ENCODE data around the gene ZNF653.
A peak's percentile ranks its signal among the peaks of the same experiment; 100 is the strongest.

ZNF653 gene

DNA sequence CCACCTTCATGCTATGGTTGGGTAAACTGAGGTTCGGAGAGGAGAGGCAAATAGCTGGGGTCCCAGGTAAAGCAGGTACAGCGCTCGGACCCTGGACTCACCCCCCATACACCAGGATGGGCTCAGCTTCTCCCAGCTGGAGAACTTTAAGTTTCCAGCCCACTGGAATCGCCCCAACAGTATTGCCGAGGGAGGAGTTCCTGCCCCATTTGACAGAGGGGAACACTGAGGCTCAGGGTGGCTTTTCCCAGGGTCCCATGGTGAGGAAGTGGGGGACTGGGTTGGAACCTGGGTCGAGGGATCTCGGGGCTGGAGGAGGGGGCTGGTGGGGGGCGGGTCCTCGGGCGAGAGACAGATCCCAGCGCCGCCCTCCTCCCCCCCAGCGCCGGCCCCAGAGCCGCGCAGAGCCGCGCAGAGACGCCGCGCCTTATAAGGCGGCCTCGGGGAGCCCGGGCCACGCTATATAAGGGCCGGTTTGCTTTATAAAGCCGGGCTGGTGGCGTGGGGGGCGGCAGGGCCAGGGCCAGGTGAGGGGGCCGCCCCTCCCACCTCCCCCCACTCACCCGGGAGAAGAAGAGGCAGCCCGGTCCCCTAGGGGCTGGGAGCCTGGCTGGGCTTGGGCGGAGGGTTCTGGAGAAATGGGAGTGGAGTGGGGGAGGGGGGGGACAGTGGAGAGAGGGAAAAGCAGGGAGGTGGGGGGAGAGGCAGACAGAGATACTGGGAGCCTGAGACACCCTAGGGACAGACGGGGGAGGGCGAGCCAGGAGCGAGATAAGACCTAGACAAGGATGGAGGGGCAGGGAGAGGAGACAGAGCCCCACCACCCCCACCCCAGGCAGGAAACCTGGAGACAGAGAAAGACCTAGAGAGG is 34.1 kb upstream of the ZNF653 start:
- Histone ChIP-seq H3K9me3 (replicated peaks; ENCODE audit: low read length) (no peaks in the 10 kb centered on the region), H3K4me2 (ENCODE audit: low read length) (no peak overlapping the region), H3K36me3 (ENCODE audit: insufficient read depth, low read length) (no peaks in the 10 kb centered on the region), H3K27me3 (ENCODE audit: control insufficient read depth, insufficient read depth, low read length) (peaks cover 22% of the 10 kb centered on the region), H3K4me3 (ENCODE audit: low read length) (no peak overlapping the region), H3K9ac (ENCODE audit: low read depth, low read length) (no peak overlapping the region), H3K4me1 (ENCODE audit: control insufficient read depth, insufficient read depth, low read length) (peaks cover 6% of the 10 kb centered on the region)

- Histone ChIP-seq H3K4me1 (ENCODE audit: control insufficient read depth, insufficient read depth, low read length) (peaks cover 6% of the 10 kb centered on the region), H3K4me2 (ENCODE audit: low read length) (peak within 1 kb of the TSS; percentile 12), H3K4me3 (ENCODE audit: low read length) (no peak within 1 kb of the TSS), H3K9ac (ENCODE audit: low read depth, low read length) (no peak within 1 kb of the TSS), H3K36me3 (ENCODE audit: insufficient read depth, low read length) (no peaks in the 10 kb centered on the region), H3K9me3 (replicated peaks; ENCODE audit: low read length) (no peaks in the 10 kb centered on the region), H3K27me3 (ENCODE audit: control insufficient read depth, insufficient read depth, low read length) (peaks cover 22% of the 10 kb centered on the region)
Observed at GRCh38 chr19:11538232-11539036, 32.8 kb upstream of the ZNF653 start, which contains the start of gene CNN1. Gene CNN1, plus strand, starts transcription at chr19:11538851. Its CDS starts 77 bp downstream, at chr19:11538928.

- Histone ChIP-seq H3K9me3 (replicated peaks; ENCODE audit: low read length) (no peaks in the 10 kb centered on the region), H3K4me2 (ENCODE audit: low read length) (peak overlapping the region; percentile 81), H3K9ac (ENCODE audit: low read depth, low read length) (peak overlapping the region; percentile 61), H3K36me3 (ENCODE audit: insufficient read depth, low read length) (no peaks in the 10 kb centered on the region), H3K27me3 (ENCODE audit: control insufficient read depth, insufficient read depth, low read length) (peaks cover 19% of the 10 kb centered on the region), H3K4me3 (ENCODE audit: low read length) (peak overlapping the region; percentile 60), H3K4me1 (ENCODE audit: control insufficient read depth, insufficient read depth, low read length) (peaks cover 22% of the 10 kb centered on the region)
Observed at GRCh38 chr19:11535792-11536595, 30.4 kb upstream of the ZNF653 start.

DNA sequence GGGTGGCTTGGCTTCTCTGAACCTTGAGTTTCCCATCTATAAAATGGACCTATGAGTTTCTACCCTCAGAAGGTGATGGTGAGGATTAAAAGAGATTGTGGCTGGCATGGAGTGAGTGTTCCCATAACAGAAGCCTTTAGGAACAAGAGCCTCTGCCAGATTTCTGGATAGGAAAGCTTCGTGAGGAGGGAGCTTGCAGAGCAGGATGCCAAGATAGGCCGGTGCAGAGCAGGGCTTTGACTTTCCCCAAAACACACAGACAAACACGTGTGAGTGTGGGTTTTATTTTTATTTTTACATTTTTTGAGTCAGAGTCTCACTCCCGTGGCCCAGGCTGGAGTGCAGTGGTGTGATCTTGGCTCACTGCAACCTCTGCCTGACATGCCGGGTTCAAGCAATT is 29.3 kb upstream of the ZNF653 start:
- Histone ChIP-seq H3K4me3 (ENCODE audit: low read length) (no peak overlapping the region), H3K27me3 (ENCODE audit: control insufficient read depth, insufficient read depth, low read length) (peaks cover 10% of the 10 kb centered on the region), H3K36me3 (ENCODE audit: insufficient read depth, low read length) (no peaks in the 10 kb centered on the region), H3K9me3 (replicated peaks; ENCODE audit: low read length) (no peaks in the 10 kb centered on the region), H3K4me2 (ENCODE audit: low read length) (no peak overlapping the region), H3K9ac (ENCODE audit: low read depth, low read length) (no peak overlapping the region), H3K4me1 (ENCODE audit: control insufficient read depth, insufficient read depth, low read length) (peaks cover 22% of the 10 kb centered on the region)

GRCh38 chr19:11534538-11534937 is 28.9 kb upstream of the ZNF653 start:
- Histone ChIP-seq H3K36me3 (ENCODE audit: insufficient read depth, low read length) (no peaks in the 10 kb centered on the region), H3K4me3 (ENCODE audit: low read length) (no peak overlapping the region), H3K27me3 (ENCODE audit: control insufficient read depth, insufficient read depth, low read length) (peaks cover 9% of the 10 kb centered on the region), H3K9ac (ENCODE audit: low read depth, low read length) (no peak overlapping the region), H3K9me3 (replicated peaks; ENCODE audit: low read length) (no peaks in the 10 kb centered on the region), H3K4me2 (ENCODE audit: low read length) (no peak overlapping the region), H3K4me1 (ENCODE audit: control insufficient read depth, insufficient read depth, low read length) (peaks cover 22% of the 10 kb centered on the region)

DNA sequence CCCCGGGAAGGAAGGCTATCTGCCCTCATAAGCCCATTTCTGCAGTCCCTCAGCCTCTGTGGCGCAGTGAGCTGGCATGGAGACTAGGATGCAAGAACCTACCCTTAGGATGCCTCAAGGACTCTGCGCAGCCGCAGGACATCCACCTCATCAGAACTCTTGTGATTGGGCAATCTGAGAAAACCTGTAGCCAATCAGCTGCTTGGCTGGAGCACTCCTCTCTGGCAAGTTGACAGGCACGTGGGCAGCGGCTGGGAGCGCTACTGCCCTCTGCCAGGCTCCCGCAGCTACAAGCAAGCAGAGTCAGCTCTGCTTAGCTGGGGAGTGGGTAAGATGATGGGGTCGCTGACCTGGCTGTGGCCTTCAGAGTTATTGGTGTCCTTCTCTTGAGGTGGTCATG is 24.8 kb upstream of the ZNF653 start:
- Histone ChIP-seq H3K36me3 (ENCODE audit: insufficient read depth, low read length) (no peaks in the 10 kb centered on the region), H3K4me1 (ENCODE audit: control insufficient read depth, insufficient read depth, low read length) (peaks cover 22% of the 10 kb centered on the region)

DNA sequence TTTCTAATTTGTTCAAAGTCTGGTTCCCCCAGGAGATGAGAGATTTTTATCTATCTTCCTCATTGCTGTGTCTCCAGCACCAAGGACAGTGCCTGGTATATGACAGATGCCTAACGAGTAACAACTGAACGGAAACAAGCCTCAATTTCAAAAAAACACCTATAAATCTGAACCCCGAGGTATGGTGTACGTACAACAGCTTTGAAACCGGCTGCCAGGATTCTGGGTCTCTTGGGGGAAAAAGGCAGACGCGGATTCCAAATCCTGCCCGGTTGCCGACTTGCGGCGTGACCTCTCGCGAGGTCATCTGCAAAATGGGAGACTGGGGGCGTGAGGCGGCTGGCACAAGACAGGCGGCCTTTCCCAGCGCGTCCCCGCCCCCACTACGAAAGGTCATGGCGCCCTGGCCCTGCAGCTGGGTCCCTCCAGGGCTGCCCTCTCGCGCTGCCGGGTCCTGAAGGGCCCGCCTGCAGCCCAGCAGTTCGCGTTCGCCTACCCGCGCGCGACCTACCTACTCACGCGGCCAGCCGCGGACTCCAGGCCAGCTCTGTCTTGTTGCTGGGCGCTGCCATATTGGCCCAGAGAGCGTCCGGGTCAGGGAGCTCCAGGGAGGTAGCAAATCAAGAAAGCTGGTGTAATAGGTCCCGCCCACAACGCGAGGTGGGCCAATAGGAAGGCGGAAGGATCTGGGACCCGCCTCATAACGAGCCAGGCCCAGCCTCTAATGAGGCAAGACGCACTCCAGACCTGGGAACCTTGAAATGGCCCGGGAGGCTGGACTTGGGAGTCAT is 23.1 kb upstream of the ZNF653 start, which contains the start of gene ECSIT:
Gene ECSIT (minus strand): TSS at position 584 of the 791 bp plus-strand sequence. CDS start 9,964 bp downstream, outside the sequence.
- Histone ChIP-seq H3K4me2 (ENCODE audit: low read length) (peak within 1 kb of the TSS; percentile 81), H3K27me3 (ENCODE audit: control insufficient read depth, insufficient read depth, low read length) (no peaks in the 10 kb centered on the region), H3K4me3 (ENCODE audit: low read length) (peak within 1 kb of the TSS; percentile 80), H3K36me3 (ENCODE audit: insufficient read depth, low read length) (no peaks in the 10 kb centered on the region), H3K9ac (ENCODE audit: low read depth, low read length) (peak within 1 kb of the TSS; percentile 81), H3K4me1 (ENCODE audit: control insufficient read depth, insufficient read depth, low read length) (peaks cover 21% of the 10 kb centered on the region), H3K9me3 (replicated peaks; ENCODE audit: low read length) (no peaks in the 10 kb centered on the region)

More for the DNA sequence above, 24.8 kb upstream of the ZNF653 start:
- no peaks in the 10 kb centered on the region for H3K27me3 ChIP-seq (ENCODE audit: control insufficient read depth, insufficient read depth, low read length)
- no peak overlapping the region for H3K9ac ChIP-seq (ENCODE audit: low read depth, low read length)
- H3K9me3 ChIP-seq (replicated peaks; ENCODE audit: low read length), result no peaks in the 10 kb centered on the region
- H3K4me3 ChIP-seq (ENCODE audit: low read length), result no peak overlapping the region
- no peak overlapping the region for H3K4me2 ChIP-seq (ENCODE audit: low read length)

DNA sequence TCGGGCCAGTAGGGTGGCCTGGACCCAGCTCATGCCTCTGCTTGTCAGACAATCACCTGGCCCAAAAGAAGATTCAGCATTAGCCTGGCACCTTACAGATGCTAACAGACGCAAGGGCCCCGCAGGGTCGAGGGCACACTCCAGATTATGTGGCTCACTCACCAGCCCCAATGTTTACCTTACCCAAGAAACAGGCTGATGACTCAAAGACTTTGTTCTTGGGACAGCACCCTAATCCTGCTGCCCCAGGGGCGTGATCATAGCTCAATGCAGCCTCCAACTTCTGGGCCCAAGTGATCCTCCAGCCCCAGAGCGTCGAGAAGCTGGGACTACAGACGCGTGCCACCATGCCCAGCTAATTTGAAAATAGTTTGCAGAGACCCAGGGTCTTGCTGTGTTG is 13.5 kb upstream of the ZNF653 start:
- Histone ChIP-seq H3K36me3 (ENCODE audit: insufficient read depth, low read length) (no peaks in the 10 kb centered on the region), H3K9me3 (replicated peaks; ENCODE audit: low read length) (no peaks in the 10 kb centered on the region), H3K27me3 (ENCODE audit: control insufficient read depth, insufficient read depth, low read length) (no peaks in the 10 kb centered on the region), H3K9ac (ENCODE audit: low read depth, low read length) (no peak overlapping the region), H3K4me2 (ENCODE audit: low read length) (no peak overlapping the region), H3K4me3 (ENCODE audit: low read length) (no peak overlapping the region), H3K4me1 (ENCODE audit: control insufficient read depth, insufficient read depth, low read length) (no peaks in the 10 kb centered on the region)

DNA sequence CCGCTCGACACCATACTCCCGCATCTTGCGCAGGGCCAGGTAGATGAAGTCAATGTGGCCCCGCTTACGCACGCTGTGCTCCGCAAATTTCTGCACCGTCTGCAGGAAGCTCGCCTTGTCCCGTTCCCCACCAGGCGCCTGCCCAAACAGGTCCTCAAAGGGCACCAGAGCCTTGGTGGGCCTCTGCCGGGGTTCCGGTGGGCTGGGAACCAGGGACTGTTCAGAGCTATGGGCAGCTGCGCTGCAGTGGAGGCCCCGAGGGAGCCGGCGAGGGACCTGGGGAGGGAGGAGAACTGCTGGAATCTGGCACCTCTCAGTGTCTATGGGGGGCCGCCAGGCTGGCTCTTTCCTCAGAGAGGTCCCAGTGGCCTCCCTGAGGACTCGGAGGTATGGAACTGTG is 8.3 kb upstream of the ZNF653 start:
- H3K36me3 ChIP-seq (ENCODE audit: insufficient read depth, low read length), result no peaks in the 10 kb centered on the region
- no peak overlapping the region for H3K4me3 ChIP-seq (ENCODE audit: low read length)
- no peaks in the 10 kb centered on the region for H3K4me1 ChIP-seq (ENCODE audit: control insufficient read depth, insufficient read depth, low read length)
- no peak overlapping the region for H3K9ac ChIP-seq (ENCODE audit: low read depth, low read length)
- no peaks in the 10 kb centered on the region for H3K27me3 ChIP-seq (ENCODE audit: control insufficient read depth, insufficient read depth, low read length)
- no peak overlapping the region for H3K4me2 ChIP-seq (ENCODE audit: low read length)
- H3K9me3 ChIP-seq (replicated peaks; ENCODE audit: low read length), result no peaks in the 10 kb centered on the region

GRCh38 chr19:11510444-11510843 is 4.8 kb upstream of the ZNF653 start:
- H3K4me1 ChIP-seq (ENCODE audit: control insufficient read depth, insufficient read depth, low read length), result peaks cover 6% of the 10 kb centered on the region
- H3K36me3 ChIP-seq (ENCODE audit: insufficient read depth, low read length), result no peaks in the 10 kb centered on the region
- H3K9me3 ChIP-seq (replicated peaks; ENCODE audit: low read length), result no peaks in the 10 kb centered on the region
- H3K27me3 ChIP-seq (ENCODE audit: control insufficient read depth, insufficient read depth, low read length), result no peaks in the 10 kb centered on the region
- no peak overlapping the region for H3K9ac ChIP-seq (ENCODE audit: low read depth, low read length)
- no peak overlapping the region for H3K4me3 ChIP-seq (ENCODE audit: low read length)
- H3K4me2 ChIP-seq (ENCODE audit: low read length), result no peak overlapping the region
